NK-92 treated with Interleukin-12 subunit alpha and Interleukin-12 subunit beta, amount 100 ng/mL, for 24 hours (cell line): ENCODE results near the gene ZBED6.
A peak's percentile ranks its signal among the peaks of the same experiment; 100 is the strongest.
"Not testable (repeated sequence)": the region's sequence is repeated elsewhere in the genome, so short reads cannot be mapped to it uniquely, and the experiment has no call there.

Experiments
- DNase-seq: peaks from one replicate; lab custom pipeline; 2025; lab: John Stamatoyannopoulos, UW

The ZBED6 gene

GRCh38 chr1:203795441-203796235 is at the start of gene ZBED6, which contains the start of gene ZC3H11A:
Gene ZBED6, plus strand, starts transcription at chr1:203795623. Its CDS starts 1,900 bp downstream, at chr1:203797523.
Gene ZC3H11A, plus strand, starts transcription at chr1:203795623. Its CDS starts 21,448 bp downstream, at chr1:203817071.
- peak; percentile 97 for DNase-seq

DNA sequence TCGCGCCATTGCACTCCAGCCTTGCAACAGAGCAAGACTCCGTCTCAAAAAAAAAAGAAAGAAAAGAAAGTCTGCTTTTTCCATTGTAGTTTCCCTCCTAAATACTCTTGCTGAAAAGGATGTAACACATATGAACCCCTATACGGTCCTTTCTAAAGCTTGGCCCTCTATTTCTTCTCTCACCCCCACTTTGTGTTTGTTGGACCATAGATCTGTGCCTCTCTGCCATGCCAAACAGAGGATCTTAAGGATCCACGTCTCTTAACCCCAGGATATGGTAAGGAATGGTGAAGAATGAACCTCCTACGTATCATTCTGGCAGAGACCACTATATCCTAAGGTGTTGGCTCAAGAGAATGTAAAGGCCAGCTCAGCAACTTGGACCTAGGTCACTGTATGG is 49.1 kb upstream of the ZBED6 start:
- no peak for DNase-seq

GRCh38 chr1:203751051-203751450 is 44.4 kb upstream of the ZBED6 start:
- no peak for DNase-seq

DNA sequence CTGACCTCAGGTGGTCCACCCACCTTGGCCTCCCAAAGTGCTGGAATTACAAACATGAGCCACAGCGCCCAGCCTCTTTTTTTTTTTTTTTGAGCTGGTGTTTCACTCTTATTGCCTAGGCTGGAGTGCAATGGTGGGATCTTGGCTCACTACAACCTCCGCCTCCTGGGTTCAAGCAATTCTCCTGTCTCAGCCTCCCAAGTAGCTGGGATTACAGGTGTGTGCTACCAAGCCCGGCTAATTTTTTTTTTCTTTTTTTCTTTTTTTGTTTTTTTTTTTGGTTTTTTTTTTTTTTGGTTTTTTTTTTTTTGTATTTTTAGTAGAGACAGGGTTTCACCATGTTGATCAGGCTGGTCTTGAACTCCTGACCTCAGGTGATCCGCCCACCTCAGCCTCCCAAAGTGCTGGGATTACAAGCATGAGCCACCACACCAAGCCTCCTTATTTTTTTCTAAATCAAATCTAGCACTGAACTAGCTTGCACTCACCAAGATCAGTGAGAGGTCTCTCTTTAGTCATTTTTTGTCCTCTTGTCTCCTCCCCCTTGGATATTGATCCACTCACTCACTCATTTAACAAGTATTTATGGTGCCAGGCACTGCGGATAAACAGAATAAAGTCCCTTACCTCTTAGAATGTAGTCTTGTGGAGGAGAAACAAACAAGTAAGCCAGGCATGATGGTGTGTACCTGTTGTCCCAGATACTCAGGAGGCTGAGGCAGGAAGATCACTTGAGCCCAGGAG is 43.6 kb upstream of the ZBED6 start:
- DNase-seq: not testable (repeated sequence)

- no peak for DNase-seq
Observed at GRCh38 chr1:203754455-203754864, 41.0 kb upstream of the ZBED6 start.

DNA sequence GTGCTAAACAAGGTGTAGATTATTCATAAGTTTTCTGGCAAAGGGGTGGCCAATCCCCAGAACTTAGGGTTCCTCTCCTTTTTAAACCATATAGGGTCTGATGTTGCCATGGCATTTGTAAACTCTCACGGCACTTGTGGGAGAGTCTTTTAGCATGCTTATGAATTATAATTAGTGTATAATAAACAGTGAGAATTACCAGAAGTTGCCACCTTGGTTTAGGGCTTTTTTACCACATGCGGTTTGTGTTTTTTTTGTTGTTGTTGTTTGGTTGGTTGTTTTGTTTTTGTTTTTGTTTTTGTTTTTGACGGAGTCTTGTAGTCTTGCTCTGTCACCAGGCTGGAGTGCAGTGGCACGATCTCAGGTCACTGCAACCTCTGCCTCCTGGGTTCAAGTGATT is 39.4 kb upstream of the ZBED6 start:
- DNase-seq: no peak

DNA sequence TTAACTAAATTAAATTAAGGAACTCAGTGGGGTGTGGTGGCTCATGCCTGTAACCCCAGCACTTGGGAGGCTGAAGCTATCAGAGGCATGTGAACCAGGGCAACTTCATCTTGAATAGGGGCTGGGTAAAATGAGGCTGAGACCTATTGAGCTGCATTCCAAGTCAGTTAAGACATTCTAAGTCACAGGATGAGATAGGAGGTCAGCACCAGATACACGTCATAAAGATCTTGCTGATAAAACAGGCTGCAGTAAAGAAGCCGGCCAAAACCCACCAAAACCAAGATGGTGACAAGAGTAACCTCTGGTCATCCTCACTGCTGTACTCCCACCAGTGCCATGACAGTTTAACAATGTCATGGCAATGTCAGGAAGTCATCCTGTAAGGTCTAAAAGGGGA is 36.7 kb upstream of the ZBED6 start:
- not testable (repeated sequence) for DNase-seq

DNA sequence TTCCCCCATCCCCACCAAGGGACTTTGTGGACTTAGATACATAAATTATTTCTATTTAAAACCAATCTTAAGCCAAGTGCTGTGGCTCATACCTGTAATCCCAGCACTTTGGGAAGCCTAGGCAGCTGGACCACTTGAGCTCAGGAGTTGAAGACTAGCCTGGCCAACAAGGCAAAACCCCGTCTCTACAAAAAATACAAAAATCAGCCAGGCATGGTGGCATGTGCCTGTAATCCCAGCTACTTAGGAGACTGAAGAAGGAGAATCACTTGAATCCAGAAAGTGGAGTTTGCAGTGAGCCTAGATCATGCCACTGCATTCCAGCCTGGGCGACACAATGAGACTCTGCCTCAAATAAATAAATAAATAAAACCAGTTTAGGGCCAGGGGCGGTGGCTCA is 34.9 kb upstream of the ZBED6 start:
- DNase-seq: no peak

- DNase-seq: not testable (repeated sequence)
Observed at GRCh38 chr1:203761958-203762357, 33.5 kb upstream of the ZBED6 start.

- DNase-seq: no peak
Observed at GRCh38 chr1:203763505-203763904, 31.9 kb upstream of the ZBED6 start.

DNA sequence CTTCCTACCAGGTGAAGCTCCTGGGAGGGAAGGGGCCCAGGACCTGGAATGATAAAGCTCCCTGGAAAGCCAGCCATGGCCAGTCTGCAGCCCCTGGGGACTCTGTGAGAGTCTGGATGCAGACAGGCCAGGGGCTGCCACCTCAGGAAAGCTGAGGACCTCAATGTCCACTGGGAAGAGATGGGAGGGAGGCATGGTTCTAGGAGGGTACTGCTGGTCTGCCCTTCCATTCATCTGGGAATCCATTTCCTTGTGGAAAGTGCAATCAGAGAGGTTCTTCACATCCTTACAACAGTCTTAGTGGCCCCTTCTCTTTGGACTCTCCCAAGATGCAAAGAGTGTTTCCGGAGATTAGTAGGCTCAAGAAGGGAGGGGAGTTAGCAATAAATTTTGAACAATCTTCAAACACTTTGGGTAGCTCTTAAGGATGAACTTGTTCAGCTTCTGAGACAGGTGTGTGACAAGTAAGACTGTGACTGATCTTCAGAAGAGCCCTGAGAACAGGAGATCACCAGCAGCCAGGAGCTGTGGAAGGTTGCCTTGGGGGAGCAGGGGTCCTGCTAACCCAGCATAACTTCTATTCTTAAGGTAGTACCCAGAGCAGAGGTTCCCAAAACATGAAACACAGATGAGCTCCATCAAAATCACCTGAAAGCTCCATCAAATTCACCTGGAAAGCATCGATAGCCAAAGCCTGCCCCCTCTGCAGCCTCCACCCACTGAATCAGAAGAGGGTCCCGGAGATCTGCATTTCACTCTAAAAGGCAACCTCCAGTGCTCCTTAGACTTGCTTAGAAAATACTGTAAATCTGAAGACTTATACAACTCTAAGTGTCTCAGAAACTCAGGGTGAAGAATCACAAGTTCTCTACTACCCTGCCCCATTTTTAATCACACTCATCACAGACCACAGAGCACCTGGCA is 31.1 kb upstream of the ZBED6 start:
- DNase-seq: no peak

DNA sequence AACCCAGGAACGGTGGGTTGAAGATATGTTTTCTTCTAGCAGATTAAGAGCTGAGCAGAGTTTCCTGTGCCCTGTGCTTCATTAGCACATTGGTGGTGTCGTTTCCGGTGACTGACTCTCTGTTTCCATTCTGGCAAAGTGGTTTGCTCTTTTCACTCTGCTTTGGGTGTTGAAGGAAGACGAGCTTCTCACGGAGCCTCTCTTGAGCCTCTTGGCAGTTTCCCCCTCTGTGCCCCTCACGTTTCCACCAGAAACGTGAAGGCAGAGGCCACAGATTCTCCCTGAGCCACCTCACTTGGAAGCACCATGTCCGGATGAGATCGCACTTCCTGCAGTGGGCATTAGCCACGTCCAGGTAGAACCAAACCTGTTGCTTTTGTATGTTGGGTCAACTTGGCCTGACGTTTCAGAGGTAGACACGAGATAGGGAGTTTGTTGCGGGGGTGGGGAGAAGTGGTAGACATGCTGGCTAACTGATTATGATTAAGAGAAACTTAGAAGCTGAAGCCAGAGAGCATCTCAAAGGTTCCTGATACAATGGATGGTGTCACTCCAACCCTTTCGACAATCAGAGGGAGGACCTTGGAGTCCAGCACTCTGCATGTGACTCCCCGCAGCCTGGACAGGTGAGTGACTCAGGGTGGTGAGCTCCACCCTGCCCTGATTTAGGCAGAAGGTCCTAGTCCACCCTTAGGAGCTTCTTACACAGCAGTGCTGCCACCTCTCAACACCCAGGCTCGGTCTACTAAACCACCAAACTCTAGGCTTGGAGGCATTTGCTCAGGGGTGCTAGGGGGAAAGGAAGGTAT is 30.2 kb upstream of the ZBED6 start, which contains the start of gene LAX1:
Gene LAX1, plus strand, starts transcription at position 155 of the 809 bp plus-strand sequence. Its CDS starts 383 bp downstream, at position 538.
- DNase-seq: peak; percentile 79

- DNase-seq: no peak
Observed at GRCh38 chr1:203768256-203768655, 27.2 kb upstream of the ZBED6 start.

- no peak for DNase-seq
Observed at GRCh38 chr1:203769505-203770343, 25.7 kb upstream of the ZBED6 start.

DNA sequence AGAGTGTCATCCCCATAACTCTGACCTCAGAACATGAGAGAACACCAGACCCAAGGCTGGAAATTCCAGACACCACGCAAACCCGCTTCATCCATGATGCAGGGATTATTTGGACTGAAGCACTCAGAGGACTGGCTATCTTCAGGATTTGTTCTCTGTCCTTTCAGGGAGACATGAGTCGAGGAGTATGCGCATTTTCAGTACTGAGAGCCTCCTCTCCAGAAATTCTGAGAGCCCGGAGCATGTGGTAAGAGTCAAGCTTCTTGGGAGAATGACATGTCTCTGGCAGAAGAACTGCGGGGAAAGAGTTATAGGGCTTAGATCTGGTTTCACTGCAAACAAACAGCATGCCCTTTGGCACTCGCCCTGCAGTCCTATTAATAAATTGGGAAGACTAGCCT is 23.5 kb upstream of the ZBED6 start:
- no peak for DNase-seq

- DNase-seq: no peak
Observed at GRCh38 chr1:203772836-203773235, 22.6 kb upstream of the ZBED6 start.

- no peak for DNase-seq
Observed at GRCh38 chr1:203776636-203777035, 18.8 kb upstream of the ZBED6 start.

- no peak for DNase-seq
Observed at GRCh38 chr1:203777596-203777995, 17.8 kb upstream of the ZBED6 start.

- no peak for DNase-seq
Observed at GRCh38 chr1:203778146-203778545, 17.3 kb upstream of the ZBED6 start.

DNA sequence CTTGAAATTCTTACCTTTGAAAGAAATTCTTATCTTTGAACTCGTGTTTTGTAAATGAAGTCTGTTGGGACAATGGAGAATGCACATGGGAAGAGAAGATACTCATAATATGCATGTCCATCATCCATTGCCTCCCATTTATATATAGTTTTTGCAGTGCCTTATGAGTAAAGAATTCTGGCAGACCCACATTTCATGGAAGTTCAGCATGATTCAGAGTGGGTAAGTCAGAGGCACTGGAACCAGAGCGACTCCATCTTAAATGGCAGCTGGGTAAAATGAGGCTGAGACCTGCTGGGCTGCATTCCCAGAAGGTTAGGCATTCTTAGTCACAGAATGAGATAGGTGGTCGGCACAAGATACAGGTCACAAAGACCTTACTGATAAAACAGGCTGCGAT is 16.6 kb upstream of the ZBED6 start:
- DNase-seq: no peak
